ENCODE results near the gene RIT2. TPM values are rescaled to one million over a fixed set of nuclear protein-coding genes. Genes with fewer than 3 reads are reported as not detected.

The RIT2 gene
- total and polyA plus RNA-seq, 3 donors from 2014 or later = 0.82 TPM; not detected in 2

DNA sequence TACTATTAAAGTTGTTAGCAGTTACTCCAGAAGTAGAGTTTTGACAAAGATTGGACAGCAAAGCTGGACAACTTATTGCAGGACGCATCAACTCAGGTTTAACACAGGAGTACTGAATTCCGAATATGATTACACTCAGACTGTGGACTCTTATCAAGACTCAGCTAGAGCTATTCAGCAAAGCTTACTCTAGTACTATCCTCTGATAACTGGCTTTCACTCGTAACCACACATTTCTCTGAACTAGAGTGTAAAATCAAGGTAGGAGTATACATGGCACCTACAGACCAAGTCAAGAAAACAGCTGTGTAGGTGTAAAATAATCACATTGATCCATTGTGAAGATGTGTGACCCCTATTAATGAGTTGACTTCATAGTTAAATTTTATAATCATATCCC, 154.2 kb downstream of the RIT2 start:
- Histone ChIP-seq H3K4me1 (no peaks in the 10 kb centered on the region), H3K27ac (no peak overlapping the region), H3K36me3 (ENCODE audit: low read depth, missing control alignments) (no peaks in the 10 kb centered on the region), H3K27me3 (no peaks in the 10 kb centered on the region), H3K9me3 (no peaks in the 10 kb centered on the region), H3K4me3 (no peak overlapping the region)
- intact Hi-C loops (cut with DNase I; ENCODE audit: low total_unique reads) = no loop called here
- no peak for DNase-seq
- WGBS, 2 donors = 85 to 94% methylated on average over 3 of the region's 3 CpGs
- TF ChIP-seq POLR2A (IDR thresholded peaks at IDR 0.05) = no peak
- TF ChIP-seq, protein P1, sequence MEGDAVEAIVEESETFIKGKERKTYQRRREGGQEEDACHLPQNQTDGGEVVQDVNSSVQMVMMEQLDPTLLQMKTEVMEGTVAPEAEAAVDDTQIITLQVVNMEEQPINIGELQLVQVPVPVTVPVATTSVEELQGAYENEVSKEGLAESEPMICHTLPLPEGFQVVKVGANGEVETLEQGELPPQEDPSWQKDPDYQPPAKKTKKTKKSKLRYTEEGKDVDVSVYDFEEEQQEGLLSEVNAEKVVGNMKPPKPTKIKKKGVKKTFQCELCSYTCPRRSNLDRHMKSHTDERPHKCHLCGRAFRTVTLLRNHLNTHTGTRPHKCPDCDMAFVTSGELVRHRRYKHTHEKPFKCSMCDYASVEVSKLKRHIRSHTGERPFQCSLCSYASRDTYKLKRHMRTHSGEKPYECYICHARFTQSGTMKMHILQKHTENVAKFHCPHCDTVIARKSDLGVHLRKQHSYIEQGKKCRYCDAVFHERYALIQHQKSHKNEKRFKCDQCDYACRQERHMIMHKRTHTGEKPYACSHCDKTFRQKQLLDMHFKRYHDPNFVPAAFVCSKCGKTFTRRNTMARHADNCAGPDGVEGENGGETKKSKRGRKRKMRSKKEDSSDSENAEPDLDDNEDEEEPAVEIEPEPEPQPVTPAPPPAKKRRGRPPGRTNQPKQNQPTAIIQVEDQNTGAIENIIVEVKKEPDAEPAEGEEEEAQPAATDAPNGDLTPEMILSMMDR (IDR thresholded peaks at IDR 0.05) = no peak

DNA sequence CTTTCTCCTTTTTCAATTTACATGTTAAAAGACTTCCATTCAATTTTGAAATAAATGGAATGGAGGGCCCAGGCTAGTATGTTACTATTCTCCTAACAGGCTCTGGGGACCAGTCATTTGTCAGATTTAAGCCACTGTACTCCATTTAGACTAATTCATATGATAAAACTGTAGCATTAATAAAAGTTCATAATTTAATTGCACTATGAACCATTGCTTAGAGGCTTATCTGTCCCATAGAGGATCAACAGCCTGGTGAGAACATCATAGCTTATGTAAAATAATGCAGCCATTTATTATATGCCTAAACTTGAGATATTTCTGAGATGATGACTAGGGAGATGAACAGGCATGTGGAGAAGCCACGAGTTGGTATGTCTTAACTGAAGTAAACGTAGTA, 156.0 kb downstream of the RIT2 start:
- intact Hi-C loops (cut with DNase I; ENCODE audit: low total_unique reads) = no loop called here
- H3K36me3 ChIP-seq (ENCODE audit: low read depth, missing control alignments) = no peaks in the 10 kb centered on the region
- TF ChIP-seq, protein P1 (IDR thresholded peaks at IDR 0.05) = no peak
- TF ChIP-seq POLR2A (IDR thresholded peaks at IDR 0.05) = no peak
- no peaks in the 10 kb centered on the region for H3K9me3 ChIP-seq
- H3K27ac ChIP-seq = no peak overlapping the region
- DNase-seq = no peak
- H3K27me3 ChIP-seq = no peaks in the 10 kb centered on the region
- H3K4me3 ChIP-seq = no peak overlapping the region
- WGBS, 2 donors = 82 to 84% methylated on average over 2 of the region's 2 CpGs
- H3K4me1 ChIP-seq = no peaks in the 10 kb centered on the region

DNA sequence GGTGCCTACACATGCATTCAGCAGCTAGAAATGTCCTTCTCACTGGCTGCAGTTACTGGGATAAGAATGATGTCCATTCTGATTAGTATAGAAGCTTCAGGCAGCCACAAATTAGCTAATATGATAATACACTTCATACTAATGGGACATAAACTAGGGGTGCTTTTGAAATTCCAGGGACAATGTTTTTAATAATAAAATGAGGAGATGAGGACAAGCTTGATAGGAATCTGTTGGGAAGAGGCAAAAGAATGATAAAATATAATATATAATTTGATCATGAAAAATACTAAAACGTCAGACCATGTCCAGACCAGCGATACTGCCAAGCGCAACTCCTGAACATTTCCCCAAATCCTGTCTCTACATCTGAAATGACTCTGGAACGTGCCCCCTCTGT, 157.1 kb downstream of the RIT2 start:
- TF ChIP-seq, protein P1 (IDR thresholded peaks at IDR 0.05) = no peak
- no peak for TF ChIP-seq POLR2A (IDR thresholded peaks at IDR 0.05)
- Histone ChIP-seq H3K9me3 (no peaks in the 10 kb centered on the region), H3K27ac (no peak overlapping the region), H3K27me3 (no peaks in the 10 kb centered on the region), H3K36me3 (ENCODE audit: low read depth, missing control alignments) (no peaks in the 10 kb centered on the region), H3K4me3 (no peak overlapping the region), H3K4me1 (no peaks in the 10 kb centered on the region)
- DNase-seq = no peak
- intact Hi-C loops (cut with DNase I; ENCODE audit: low total_unique reads) = no loop called here
- 88 to 89% methylated on average over 4 of the region's 4 CpGs for WGBS, 2 donors

DNA sequence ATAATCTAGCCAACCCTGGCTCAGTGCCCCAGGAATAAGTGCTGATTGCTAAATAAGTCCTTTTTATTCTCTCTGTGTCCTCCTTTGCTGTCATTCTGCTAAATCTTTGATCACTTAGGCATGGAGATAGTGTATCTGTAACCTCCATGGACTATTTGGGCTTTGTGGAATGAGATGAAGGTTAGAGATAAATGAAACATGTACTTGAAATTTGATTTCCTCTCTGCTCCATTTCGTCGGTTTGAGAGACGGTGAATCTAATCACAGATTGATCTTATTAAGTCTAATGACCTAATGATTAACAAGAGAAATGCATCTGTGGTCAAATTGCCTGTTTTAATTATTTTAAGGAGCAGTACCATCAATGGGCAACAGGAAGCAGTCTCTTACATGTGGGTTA, 159.2 kb downstream of the RIT2 start:
- H3K27ac ChIP-seq = no peak overlapping the region
- H3K4me3 ChIP-seq = no peak overlapping the region
- no peaks in the 10 kb centered on the region for H3K27me3 ChIP-seq
- intact Hi-C loops (cut with DNase I; ENCODE audit: low total_unique reads) = no loop called here
- H3K9me3 ChIP-seq = no peaks in the 10 kb centered on the region
- DNase-seq = no peak
- no peaks in the 10 kb centered on the region for H3K36me3 ChIP-seq (ENCODE audit: low read depth, missing control alignments)
- no peak for TF ChIP-seq POLR2A (IDR thresholded peaks at IDR 0.05)
- TF ChIP-seq, protein P1 (IDR thresholded peaks at IDR 0.05) = no peak
- no peaks in the 10 kb centered on the region for H3K4me1 ChIP-seq
- 90 to 91% methylated on average over 3 of the region's 3 CpGs for WGBS, 2 donors

DNA sequence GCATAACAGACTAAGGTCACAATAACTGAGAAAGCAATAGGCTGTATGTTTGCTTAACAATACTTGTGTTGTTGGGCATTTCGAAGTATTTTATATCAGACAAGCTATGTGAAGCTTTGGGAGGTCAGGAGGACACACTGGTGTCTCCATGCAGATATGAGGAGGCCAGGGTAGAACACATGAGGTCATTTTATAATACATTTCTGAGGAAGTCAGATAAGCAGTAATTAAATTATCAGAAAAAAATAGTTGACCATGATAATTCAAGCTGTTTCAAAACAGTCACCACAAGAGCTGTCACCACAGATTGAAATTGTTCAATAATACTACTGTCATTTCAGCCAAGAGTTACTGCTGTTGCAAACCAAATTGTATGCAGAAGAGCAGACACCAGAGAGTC, 160.6 kb downstream of the RIT2 start:
- Histone ChIP-seq H3K27me3 (no peaks in the 10 kb centered on the region), H3K4me3 (no peak overlapping the region), H3K27ac (no peak overlapping the region), H3K36me3 (ENCODE audit: low read depth, missing control alignments) (no peaks in the 10 kb centered on the region), H3K9me3 (no peaks in the 10 kb centered on the region), H3K4me1 (no peaks in the 10 kb centered on the region)
- DNase-seq = no peak
- TF ChIP-seq POLR2A (IDR thresholded peaks at IDR 0.05) = no peak
- TF ChIP-seq, protein P1 (IDR thresholded peaks at IDR 0.05) = no peak
- intact Hi-C loops (cut with DNase I; ENCODE audit: low total_unique reads) = no loop called here
- 53 to 64% methylated on average over 1 of the region's 1 CpG for WGBS, 2 donors
